Stimulated activated CD4-positive, alpha-beta T cell treated with anti-CD3 and anti-CD28 coated beads, Interleukin-1b, Interleukin-23, amount 100 ng/mL, for 24 hours (primary cell): ENCODE data around the gene PLXNB1.

Source experiments
- DNase-seq, 4 experiments: peaks; one replicate each; pipeline ENCODE4 v3.0.0-alpha.2; 2020; ENCODE audit warnings: low read depth in 4 of 4, low spot score in 1 of 4

The PLXNB1 gene

DNA sequence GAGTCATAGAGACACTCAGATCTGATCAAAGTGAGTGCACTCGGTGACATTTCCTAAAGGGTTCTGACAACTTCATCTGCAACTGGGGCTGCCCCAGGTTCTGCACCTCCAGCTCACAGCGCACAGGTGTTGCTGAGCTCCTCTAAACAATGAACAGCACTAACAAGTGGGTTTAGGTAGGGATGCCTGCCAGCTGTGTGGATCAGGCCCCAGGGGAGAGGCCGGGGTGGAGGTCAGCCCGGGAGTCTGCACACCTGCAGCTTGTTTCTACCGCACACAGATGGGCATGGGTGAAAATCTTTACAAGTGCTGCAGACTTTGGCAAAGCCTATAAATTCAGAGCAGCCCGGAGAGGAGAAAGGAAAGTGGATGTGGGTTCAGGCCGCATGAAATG, 57.5 kb downstream of the PLXNB1 start:
- DNase-seq: no peak

DNA sequence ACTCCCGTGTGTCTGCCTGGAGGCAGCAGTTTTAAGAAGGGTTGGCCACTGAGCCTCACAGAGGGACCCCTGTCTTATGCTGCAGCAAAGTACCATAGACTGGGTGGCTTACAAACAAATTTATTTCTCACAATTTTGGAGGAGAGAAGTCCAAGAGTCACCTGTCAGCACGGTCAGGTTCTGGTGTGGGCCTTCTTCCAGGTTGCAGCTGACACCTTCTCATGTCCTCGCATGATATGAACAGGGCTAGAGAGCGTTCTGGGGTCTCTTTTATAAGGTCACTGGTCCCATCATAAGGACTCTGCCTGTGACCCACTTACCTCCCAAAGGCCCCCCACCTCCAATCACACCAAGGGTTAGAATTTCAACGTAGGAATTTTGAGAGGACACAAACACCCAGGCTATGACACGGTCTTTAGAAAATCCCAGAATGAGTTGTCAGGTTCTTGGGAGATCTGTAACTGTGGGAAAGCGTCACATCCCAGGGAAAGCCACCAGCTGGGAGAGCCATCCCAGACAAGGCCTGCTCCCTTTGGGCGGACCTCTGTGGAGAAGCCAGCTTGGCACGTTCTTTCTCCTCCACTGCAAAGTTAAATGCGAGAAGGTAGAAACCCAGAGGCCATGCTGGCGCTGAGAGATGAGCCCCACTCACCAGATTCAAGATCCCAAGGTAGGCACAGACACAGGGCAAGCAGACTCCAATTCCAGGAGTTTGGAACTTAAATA, 58.1 kb downstream of the PLXNB1 start, which contains the start of gene FBXW12:
TSS of gene FBXW12 (plus strand) at position 569 of the 726 bp plus-strand sequence. CDS start 549 bp downstream, outside the sequence.
- no peak for DNase-seq

DNA sequence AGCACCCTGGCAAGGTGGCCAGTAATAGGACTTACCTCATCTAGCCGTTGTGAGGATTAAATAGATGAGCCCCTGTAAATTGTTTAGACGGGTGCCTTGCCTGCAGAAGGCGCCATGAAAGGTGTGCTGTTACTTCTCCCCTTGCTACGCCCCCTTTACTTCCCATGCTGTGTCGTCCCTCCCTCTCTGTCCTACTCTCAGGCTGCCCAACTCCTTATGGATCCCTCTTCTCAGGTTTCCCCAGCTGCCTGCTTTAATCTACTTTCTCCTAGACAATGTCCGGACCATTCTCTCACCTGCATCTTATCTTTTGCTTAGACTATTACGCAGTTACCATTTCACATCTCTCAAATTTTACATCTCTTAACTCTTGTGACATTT, 59.6 kb downstream of the PLXNB1 start:
- no peak for DNase-seq

DNA sequence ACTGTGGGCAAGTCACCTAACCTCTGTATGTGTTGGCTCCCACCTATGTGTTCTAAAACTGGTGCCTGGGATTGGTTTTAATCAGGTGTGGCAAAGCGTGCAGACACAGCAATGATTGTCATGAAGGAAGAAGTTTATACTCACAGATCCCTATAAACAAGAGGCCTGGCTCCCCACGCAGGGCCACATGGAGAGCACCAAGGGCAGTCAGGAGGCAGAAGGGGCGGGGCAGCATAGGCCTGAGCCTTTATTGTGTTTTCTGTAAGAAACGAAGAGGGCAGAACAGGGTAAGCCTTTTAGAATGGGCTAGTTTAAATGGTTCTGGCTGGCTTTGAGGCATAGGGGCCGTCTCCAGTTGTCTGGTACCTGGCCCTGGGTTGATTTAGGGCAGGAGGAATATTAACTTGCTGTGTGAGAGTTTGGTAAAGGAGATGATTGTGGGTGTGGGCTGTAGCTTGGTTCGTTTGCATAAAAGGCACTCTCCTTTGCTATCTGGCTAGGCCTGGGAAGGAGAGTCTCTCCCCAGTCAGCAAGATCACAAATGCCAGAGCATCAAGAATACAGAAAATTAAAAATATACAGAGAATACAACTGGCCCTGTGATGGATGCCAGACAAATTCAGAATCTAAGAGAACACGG, 60.1 kb downstream of the PLXNB1 start:
- no peak for DNase-seq

DNA sequence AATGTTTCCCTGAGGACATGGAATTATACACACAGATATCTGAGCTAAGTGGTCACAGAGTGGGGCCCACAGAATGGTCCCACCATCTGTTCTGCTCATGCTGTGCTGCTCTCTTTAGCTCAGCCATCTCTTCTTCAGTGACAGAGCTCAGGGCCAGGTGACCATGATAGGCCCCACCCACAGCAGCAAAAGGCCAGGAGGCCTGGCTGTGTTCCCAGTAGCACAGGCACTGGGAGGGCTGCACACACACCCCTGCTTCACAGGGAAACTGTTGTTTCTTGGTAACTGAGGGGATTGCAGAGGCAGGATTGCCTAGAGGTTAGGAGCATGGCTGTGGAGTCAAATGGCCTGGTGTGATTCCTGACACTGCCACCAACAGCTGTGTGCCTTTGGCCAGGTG, 62.7 kb downstream of the PLXNB1 start:
- no peak for DNase-seq

DNA sequence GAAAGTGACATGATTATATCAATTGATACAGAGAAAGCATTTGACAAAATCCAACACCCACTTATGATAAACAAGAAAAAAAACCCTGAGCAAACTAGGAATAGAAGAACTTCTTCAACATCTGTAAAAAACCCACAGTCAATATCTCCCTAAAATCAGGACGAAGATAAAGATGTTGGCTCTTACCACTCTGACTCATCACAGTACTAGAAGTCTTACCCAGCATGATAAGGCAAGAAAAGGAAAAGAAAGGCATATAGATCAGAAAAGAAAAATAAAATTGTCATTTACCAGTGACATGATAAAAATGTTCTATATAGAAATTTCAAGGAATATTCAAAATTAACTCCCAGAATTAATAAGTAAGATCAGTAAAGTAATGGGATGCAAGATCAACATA, 65.0 kb downstream of the PLXNB1 start:
- no peak for DNase-seq

DNA sequence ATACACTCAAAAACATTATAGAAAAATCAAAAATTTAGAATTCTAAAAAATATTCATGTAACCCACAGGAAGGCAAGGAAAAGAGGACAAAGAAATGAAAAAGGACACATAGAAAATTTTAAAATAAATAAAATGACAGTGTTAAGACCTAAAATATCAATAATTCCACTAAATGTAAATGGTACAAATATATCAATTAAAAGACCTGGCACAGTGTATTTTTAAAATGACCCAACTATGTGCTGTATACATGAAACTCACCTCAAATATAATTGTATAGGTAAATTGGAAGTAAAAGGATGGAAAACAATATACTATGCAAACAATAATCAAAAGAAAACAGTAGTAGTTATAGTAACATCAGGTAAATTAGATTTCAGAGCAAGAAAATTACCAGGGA, 68.0 kb downstream of the PLXNB1 start:
- DNase-seq: no peak

DNA sequence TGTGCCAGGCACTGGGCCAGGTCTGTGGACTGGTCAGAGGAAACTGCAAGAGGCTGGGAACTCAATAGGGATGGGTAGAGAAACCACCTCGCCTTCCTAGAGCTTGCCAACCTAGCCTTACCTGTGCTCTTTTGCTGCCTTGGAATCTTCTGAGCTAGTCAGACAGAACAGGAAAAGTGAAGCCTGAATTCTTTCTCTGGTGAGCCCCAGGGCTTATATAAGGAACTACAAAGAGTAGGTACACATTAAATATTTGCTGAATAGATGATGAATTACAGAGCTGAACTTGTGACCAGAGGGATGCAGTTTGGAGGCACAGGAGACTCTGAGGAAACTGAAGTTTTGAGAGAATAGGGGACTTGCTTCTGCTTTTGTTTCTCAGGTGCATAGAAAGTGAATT, 73.5 kb downstream of the PLXNB1 start:
- DNase-seq: no peak

DNA sequence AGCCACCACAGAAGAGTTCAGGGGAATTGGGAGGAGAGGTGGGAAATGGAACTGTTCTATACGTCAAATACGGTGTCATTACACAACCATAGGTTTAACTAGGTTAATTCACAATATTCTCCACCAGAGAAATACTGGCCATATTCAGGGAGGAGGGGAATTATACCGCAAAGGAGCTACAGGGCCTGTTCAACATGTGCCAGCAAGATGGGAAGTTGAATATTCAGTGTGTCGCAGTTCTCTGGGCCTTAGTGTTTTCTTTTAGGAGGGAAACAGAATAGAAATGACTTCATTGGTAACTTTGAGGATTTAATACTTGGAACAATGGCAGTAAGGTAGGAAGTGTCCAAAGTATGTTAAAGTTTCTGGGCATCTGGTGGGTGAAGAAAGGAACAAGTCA, 75.9 kb downstream of the PLXNB1 start:
- DNase-seq: no peak
